Natural killer cell (primary cell): ENCODE results near the gene TEC. TPM values are rescaled to one million over a fixed set of nuclear protein-coding genes. Genes with fewer than 3 reads are reported as not detected.
A peak's percentile ranks its signal among the peaks of the same experiment; 100 is the strongest.

Experiments used
- ATAC-seq, 3 donors: fragments of 150-1000 bp in 2 of 3; fragments of 200-7000 bp in 1 of 3; cut with Tn5 transposase; 1 replicate in 1 of 3; 2 replicates in 2 of 3; pipeline ENCODE4 v1.10.0; 2021; ENCODE audit warnings: mild to moderate bottlenecking in 2 of 3, moderate library complexity in 2 of 3
- DNase-seq, 2 donors: peaks; one replicate each; pipeline versions ENCODE4 v3.0.0 to v3.0.0-alpha.2; 2013 to 2021; ENCODE audit warnings: mixed read lengths in 1 of 2
- H3K27ac ChIP-seq: one replicate; pipeline ENCODE4 v1.5.1; 2013; ENCODE audit warnings: mild to moderate bottlenecking, low read length
- H3K27me3 ChIP-seq: one replicate; pipeline ENCODE4 v1.6.1; 2013; ENCODE audit warnings: low read length; ENCODE audit not compliant: control insufficient read depth, insufficient read depth
- H3K36me3 ChIP-seq: one replicate; pipeline ENCODE4 v1.6.1; 2013; ENCODE audit warnings: low read length; ENCODE audit not compliant: control insufficient read depth, insufficient read depth
- H3K4me1 ChIP-seq: one replicate; pipeline ENCODE4 v1.6.1; 2013; ENCODE audit warnings: low read length; ENCODE audit not compliant: control insufficient read depth, insufficient read depth
- H3K4me3 ChIP-seq: one replicate; pipeline ENCODE4 v1.5.1; 2013; ENCODE audit warnings: low read length
- H3K9me3 ChIP-seq: one replicate; pipeline ENCODE4 v1.6.1; 2013; ENCODE audit warnings: low read length; ENCODE audit not compliant: control insufficient read depth, insufficient read depth
- H3K27ac Mint-ChIP-seq, 2 donors: one replicate each; pipeline ENCODE4 v1.8.0; 2022; ENCODE audit warnings: mild to moderate bottlenecking in 2 of 2, mixed read lengths in 2 of 2, moderate library complexity in 1 of 2
- H3K27me3 Mint-ChIP-seq, 2 donors: one replicate each; pipeline ENCODE4 v1.8.0; 2022; ENCODE audit warnings: low read depth in 2 of 2, mixed read lengths in 2 of 2
- H3K36me3 Mint-ChIP-seq: one replicate; pipeline ENCODE4 v1.8.0; 2022; ENCODE audit warnings: mixed read lengths
- H3K4me1 Mint-ChIP-seq, 2 donors: one replicate each; pipeline ENCODE4 v1.8.0; 2022; ENCODE audit warnings: mixed read lengths in 2 of 2
- H3K4me3 Mint-ChIP-seq: one replicate; pipeline ENCODE4 v1.8.0; 2022; ENCODE audit warnings: mild to moderate bottlenecking, moderate library complexity, mixed read lengths
- H3K9me3 Mint-ChIP-seq, 2 donors: one replicate each; pipeline ENCODE4 v1.8.0; 2022; ENCODE audit warnings: mixed read lengths in 2 of 2
- CTCF ChIP-seq: fragments of 200-600 bp; IDR thresholded peaks from one replicate; pipeline ENCODE4 v1.8.0; 2022; ENCODE audit warnings: antibody characterized with exemption
- WGBS: methylation state at CpG from one replicate; pipeline ENCODE4 v1.1.7; 2013; ENCODE audit warnings: missing lambda C conversion rate; ENCODE audit not compliant: insufficient coverage; 5-methylcytosine and 5-hydroxymethylcytosine counted together
- intact Hi-C: fragments of 100-400 bp; cut with micrococcal nuclease; formaldehyde crosslinking; loops from one replicate; pipeline ENCODE4 v1.14.2; 2022
- total RNA-seq, 4 donors: library from RNA; stranded (reverse); fragments of 120-200 nt in 1 of 4; gene quantifications; one replicate each; pipeline versions ENCODE4 v1.2.3 to v1.2.4, GENCODE V29; 2013 to 2022

Gene TEC
- total RNA-seq, 3 donors from 2014 or later (not counting 1 experiment from before 2014, with no cell fraction given): 4.0 to 7.4 (median 4.7) TPM

GRCh38 chr4:48133669-48134068 lies 136.0 kb downstream of the TEC start:
- no peaks in the 10 kb centered on the region for H3K9me3 ChIP-seq
- H3K4me1 Mint-ChIP-seq: peaks cover 79 to 89% of the 10 kb centered on the region in 2 donors
- H3K27me3 Mint-ChIP-seq: no peaks in the 10 kb centered on the region
- peak overlapping the region; percentile 97 for H3K4me3 Mint-ChIP-seq
- peak overlapping the region in 1 of 2 donors; percentile 91 for H3K27ac Mint-ChIP-seq
- peak overlapping the region; percentile 59 for H3K4me3 ChIP-seq
- DNase-seq: no peak
- H3K27ac ChIP-seq: peak overlapping the region; percentile 97
- no peaks in the 10 kb centered on the region for H3K36me3 Mint-ChIP-seq
- TF ChIP-seq CTCF: no peak
- H3K36me3 ChIP-seq: peaks cover 6% of the 10 kb centered on the region
- no peak for ATAC-seq
- H3K4me1 ChIP-seq: peaks cover 64% of the 10 kb centered on the region
- intact Hi-C loops: loop anchor here (5.0 to 10.0 kb wide), 2 partner anchors 86 to 219 kb away; partner anchors contain the start of gene NFXL1
- H3K9me3 Mint-ChIP-seq: no peaks in the 10 kb centered on the region
- no peaks in the 10 kb centered on the region for H3K27me3 ChIP-seq

GRCh38 chr4:48131736-48132135 lies 137.9 kb downstream of the TEC start:
- peaks cover 64% of the 10 kb centered on the region for H3K4me1 ChIP-seq
- Mint-ChIP-seq H3K4me3 (peak overlapping the region; percentile 97), H3K4me1 (peaks cover 82 to 88% of the 10 kb centered on the region in 2 donors), H3K9me3 (no peaks in the 10 kb centered on the region), H3K27me3 (no peaks in the 10 kb centered on the region), H3K27ac (peak overlapping the region in 1 of 2 donors; percentile 91), H3K36me3 (no peaks in the 10 kb centered on the region)
- TF ChIP-seq CTCF: no peak
- H3K36me3 ChIP-seq: peaks cover 6% of the 10 kb centered on the region
- peak overlapping the region; percentile 97 for H3K27ac ChIP-seq
- H3K4me3 ChIP-seq: peak overlapping the region; percentile 59
- no peaks in the 10 kb centered on the region for H3K27me3 ChIP-seq
- H3K9me3 ChIP-seq: no peaks in the 10 kb centered on the region
- DNase-seq: no peak
- intact Hi-C loops: loop anchor here (5.0 to 10.0 kb wide), 2 partner anchors 84 to 217 kb away; partner anchors contain the start of gene NFXL1
- WGBS: 41% methylated on average over 3 of the region's 4 CpGs
- no peak for ATAC-seq

GRCh38 chr4:48130100-48130499 lies 139.5 kb downstream of the TEC start:
- ATAC-seq (no peak), DNase-seq (no peak)
- no peaks in the 10 kb centered on the region for H3K27me3 Mint-ChIP-seq
- no peaks in the 10 kb centered on the region for H3K27me3 ChIP-seq
- peak overlapping the region; percentile 97 for H3K27ac ChIP-seq
- H3K4me1 ChIP-seq: peaks cover 63% of the 10 kb centered on the region
- peaks cover 6% of the 10 kb centered on the region for H3K36me3 ChIP-seq
- peaks cover 83 to 92% of the 10 kb centered on the region in 2 donors for H3K4me1 Mint-ChIP-seq
- peak overlapping the region in 1 of 2 donors; percentile 91 for H3K27ac Mint-ChIP-seq
- peak overlapping the region; percentile 7 for H3K4me3 ChIP-seq
- no peak for TF ChIP-seq CTCF
- WGBS: 93% methylated on average over 7 of the region's 7 CpGs
- H3K36me3 Mint-ChIP-seq: no peaks in the 10 kb centered on the region
- intact Hi-C loops: loop anchor here (5.0 to 10.0 kb wide), 2 partner anchors 83 to 215 kb away; partner anchors contain the start of gene NFXL1
- no peaks in the 10 kb centered on the region for H3K9me3 Mint-ChIP-seq
- no peaks in the 10 kb centered on the region for H3K9me3 ChIP-seq
- H3K4me3 Mint-ChIP-seq: peak overlapping the region; percentile 97
